HG03457 (cell line): ENCODE measurements around the gene DTWD2.

Source experiments
- ATAC-seq: cut with Tn5 transposase; IDR thresholded peaks from one replicate; pipeline ENCODE4 v1.9.1; 2021; ENCODE audit warnings: moderate number of reproducible peaks; ENCODE audit not compliant: unreplicated experiment

Gene DTWD2, protein sequence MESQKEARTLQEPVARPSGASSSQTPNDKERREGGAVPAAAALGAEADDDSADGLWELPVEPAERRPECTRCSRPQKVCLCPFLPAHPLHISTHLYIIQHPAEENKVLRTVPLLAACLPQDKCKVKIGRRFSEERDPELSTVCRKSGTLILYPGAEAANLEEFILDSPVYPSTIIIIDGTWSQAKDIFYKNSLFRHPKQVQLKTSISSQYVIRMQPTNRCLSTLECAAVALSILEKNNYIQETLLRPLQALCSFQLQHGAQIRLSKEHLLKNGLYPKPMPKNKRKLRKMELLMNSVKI

DNA sequence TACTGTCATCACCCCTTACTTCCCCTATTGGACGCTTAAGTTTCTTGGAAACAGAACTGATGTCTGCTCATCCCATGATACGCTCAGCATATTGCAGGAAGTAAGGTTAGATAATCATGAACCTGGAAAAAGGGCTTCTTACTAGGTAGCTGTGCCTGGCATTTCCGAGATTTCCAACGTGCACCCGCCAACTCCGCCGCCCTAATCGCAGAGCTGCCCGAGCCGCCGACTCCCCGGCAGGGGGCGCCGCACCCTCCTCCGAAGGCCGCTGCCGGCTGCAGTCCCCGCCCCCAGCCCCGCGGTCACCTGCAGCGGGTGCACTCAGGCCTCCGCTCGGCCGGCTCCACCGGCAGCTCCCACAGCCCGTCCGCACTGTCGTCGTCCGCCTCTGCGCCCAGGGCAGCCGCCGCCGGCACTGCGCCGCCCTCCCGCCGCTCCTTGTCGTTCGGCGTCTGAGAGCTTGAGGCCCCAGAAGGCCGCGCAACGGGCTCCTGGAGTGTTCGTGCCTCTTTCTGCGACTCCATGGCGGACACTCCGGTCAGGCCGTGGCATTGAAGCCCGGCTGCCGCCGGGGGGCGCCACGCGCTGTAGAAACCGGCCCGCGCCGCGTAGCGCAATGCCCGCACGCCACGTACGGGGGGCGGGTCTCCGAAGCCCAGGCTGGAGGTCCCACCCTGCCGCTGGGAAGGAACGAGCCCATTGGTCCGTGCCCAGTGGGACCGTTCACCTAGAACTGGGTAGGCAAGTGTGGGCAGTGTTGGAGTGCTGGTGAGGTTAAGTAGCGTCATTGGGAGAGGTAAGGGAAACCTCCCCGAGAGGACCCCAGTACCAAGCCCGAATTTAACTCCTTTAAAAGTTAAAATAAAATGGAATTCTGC is at the start of gene DTWD2:
TSS of gene DTWD2 (minus strand) at position 560 of the 878 bp plus-strand sequence. CDS start at position 524, 36 bp downstream.
- ATAC-seq, result peak; percentile 98

DNA sequence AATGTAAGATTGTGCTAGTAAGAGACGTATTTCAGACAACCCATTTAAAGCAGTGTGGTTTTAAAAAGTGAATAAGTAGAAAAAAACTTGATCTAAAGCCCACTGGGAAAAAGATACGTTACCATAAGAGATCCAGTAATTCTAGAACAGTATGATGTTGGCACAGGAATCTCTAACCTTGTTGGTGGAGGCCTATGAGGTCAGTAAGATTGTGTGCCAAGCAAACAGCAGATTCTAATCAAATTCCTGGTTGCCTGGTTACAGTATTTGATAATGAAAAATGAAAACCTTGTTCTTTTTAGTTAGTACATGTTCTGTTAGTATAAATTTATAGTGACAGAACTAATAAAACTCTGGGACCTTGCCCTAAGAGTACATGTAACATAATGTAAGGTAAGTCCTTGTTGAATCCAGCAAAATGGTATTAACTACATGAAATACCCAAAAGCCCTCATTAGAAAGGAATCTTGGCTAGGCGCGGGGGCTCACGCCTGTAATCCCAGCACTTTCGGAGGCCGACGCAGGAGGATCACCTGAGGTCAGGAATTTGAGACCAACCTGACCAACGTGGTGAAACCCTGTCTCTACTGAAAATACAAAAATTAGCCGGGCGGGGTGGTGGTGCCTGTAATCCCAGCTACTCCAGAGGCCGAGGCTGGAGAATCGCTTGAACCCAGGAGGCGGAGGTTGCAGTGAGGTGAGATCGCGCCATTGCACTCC is 49.3 kb upstream of the DTWD2 start:
- no peak for ATAC-seq

DNA sequence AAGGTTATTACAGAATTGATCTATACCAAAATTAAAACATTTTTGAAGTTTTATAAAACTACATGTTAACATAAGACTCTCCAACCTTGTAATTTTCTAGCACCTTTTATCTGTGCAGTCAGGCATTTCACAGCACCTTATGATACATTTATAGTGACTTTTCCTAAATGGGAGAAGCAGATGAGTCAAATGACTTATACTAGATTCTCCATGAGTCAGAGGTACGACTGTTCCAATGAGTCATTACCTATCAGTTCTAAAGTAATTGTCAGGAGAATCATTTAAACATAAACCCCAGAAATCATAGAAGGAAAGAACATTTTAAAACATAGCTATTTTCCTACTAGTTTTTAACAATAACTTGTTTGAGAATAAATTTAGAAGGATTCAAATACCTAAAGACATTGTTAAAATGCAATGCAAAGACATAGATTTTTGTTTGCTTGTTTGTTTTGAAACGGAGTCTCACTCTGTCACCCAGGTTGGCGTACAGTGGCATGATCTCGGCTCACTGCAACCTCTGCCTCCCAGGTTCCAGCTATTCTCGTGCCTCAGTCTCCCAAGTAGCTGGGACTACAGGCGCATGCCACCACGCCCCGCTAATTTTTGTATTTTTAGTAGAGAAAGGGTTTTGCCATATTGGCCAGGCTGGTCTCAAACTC is 47.9 kb upstream of the DTWD2 start:
- no peak for ATAC-seq

DNA sequence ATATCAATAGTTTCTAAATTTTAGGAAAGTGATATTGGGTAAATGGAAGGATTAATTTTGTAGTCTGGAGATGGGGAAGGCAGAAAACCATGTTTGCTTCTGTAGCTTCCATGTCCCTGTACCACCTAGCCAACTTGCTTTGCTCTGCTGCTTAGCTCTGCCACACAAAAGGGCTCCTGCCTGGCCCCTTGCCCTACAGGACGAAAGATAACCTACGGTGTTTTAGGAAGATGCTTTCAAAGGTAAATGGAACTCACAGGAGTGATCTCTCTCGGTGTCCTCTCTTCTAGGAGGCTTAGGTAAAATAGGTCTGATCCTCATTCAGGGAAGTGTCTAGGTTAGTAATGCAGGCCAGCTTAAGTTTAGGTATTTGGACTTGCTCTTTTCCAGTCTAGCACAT is 44.8 kb upstream of the DTWD2 start:
- no peak for ATAC-seq

DNA sequence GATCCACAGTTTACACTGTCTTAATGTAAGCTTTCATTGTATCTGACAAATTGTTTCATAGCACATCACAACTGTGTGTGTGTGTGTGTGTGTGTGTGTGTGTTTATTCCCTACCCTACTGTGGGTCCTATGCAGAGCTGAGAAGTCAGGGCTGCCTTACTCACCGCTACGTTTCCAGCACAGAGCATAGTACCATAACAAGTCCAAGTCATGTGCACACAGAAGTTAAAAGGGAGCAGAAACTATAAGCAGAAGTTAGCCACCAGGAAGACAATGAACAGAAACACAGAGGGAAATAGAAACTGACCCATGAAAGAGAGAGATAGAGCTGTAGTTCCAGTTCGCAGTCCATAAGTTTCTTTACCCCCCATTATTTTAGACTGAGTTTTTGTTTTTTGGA is 44.3 kb upstream of the DTWD2 start:
- no peak for ATAC-seq

DNA sequence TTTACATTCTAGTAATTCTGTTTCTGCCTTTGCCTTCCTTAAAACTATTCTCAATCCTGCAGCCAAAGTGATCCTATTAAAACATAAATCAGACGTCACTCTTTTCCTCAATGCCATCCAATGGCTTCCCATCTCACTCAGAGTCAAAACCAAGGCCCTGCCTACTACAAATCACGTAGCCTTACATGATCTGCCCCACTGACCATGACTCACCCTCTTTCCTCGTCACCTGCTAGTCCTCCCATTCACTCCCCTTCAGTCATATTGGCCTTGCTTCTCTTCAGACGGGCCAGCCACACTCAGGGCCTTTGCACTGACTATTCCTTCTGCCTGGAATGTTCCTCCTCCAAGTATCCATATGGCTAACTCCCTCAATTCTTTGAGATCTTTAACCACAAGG is 43.6 kb upstream of the DTWD2 start:
- ATAC-seq, result peak; percentile 45

DNA sequence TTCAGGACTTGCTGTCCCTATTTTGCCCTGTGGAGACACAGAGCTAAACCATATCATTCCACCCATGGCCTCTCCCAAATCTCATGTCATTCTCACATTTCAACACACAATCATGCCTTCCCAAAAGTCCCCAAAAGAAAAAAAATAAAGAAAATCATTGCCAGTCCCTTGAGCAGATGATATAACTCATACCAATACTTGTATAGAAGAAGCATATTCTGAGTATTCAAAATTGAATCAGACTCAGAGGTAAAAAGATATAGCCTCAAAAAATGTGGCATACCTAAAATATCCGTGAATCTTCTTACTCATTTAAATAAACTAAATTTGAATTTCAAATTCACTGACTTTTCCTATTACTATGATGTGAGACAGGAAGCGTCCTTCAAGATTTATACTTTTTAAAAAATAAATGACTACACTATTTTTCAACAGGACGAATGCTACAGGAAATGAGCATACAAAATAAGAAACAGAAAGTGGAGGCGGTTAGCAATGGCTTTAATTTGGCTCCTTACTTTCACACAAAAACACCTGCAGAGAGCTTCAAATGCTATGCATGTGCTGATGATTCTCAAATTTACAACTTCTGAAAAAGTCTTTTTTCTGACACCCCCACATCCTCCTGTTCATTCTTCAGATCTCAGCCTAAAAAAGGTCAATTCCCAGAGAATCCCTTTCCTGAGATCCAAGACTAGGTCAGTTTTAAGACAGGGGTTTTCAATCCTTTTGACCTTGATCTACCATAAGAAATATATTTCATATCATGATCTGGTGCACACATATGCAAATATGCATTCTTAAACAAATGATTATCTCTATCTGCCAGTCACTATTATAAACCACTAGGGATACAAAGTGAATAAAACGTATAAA is 42.9 kb upstream of the DTWD2 start:
- peak; percentile 74 for ATAC-seq

DNA sequence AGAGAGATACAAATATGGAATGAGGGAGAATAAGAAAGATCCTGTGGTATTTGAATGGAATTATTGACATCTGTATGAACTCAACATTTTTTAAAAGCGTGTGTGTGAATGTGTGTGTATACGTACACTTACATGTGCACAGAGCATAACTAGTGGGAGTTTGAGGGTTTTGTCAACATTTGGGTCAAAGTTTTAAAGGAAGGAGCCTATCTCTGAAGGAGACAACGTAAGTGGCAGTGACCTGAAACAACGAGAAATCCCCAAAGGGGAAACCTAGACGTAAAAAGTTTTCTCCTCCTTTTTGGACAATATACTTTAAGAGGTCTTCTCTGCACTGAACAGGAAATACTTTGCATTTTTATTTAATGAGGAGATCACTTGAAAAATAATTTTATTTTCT is 40.2 kb upstream of the DTWD2 start:
- ATAC-seq, result no peak

DNA sequence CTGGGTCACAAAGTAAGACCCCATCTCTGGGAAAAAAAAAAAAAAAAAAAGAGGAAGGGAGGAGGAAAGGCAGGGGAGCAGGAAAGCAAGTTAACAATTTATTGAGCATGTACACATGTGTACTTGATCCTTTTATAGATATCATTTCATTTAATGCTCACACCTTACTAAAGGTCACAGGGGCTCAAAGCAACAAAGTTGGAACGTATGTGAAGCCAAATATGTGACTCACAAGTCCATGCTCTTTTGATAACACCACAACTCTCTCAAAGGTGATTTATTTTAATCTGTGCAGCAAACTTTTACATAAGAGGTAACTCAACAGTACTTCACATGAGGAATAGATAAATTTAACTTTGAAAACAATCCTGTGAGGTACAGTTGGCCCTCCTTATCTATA is 34.4 kb upstream of the DTWD2 start:
- ATAC-seq, result no peak

DNA sequence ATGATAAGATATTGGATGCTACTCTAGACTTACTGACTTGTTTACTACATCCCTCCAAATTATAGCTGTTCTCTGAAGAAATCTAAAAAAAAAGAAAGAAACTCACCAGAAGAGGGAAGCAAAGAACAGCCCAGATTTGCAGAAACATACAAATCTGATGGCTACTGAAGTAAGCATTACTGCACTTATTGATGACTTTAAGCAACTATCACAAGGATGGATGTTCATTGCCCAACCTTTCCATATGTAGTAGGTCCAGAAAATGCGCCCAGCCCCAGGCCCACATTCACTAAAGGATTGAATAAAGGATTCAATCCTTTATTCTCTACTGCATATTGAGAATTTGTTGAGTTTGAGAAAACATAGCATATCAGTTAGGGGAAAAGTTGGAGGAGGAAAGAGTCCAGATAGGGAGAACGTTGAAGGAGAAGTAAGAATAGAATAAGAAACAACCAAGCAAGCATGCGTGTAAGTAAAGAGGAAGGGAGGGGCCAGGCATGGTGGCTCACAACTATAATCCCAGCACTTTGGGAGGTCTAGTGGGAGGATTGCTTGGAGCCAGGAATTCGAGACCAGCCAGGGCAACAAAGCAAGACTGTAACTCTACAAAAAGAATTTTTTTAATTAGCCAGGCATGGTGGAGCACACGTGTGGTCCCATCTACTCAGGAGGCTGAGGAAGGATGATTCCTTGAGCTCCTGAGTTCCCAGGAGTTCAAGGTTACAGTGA is 33.8 kb upstream of the DTWD2 start:
- peak; percentile 66 for ATAC-seq

DNA sequence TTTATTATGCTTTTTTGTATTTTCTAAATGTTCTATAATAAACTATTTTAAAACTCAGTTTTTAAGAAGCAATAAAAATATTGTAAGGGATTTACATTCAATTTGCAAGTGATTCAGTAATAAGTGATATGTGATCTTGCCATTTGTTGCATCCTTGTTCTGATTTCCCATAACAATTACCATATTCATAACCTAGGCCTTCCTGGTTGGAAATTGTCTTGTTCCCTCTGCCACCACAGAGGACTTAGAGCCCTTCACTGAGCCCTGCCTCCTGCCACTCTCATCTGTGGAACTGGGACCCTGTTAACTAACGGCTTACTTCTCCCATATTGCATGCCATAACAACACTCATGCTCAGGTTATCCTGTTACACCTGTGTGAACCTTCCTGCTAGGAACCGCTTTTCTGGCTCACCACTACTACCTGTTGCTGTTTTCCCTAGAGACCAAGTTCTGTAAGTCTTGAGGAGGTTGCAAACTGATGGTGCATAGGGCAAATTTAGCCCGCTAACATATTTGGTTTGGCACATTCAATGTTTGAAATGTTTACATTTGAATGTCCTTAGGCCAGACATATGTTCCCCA is 32.9 kb upstream of the DTWD2 start:
- no peak for ATAC-seq

DNA sequence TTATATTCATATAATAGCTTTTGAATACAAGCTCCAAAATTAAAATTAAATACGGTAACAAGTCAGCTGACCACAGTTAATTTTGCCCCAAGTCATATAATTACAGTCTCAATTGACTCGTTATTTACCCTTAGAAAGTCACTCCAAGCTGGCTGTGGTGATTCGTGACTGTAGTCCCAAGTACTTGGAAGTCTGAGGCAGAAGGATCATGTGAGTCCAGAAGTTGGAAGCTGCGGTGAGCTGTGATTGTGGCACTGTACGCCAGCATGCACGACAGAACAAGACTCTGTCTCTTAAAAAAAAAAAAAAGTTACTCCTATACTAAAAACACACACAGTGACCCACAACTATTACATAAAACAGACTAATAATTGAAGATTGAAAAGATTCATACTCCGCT is 31.6 kb upstream of the DTWD2 start:
- ATAC-seq, result no peak

DNA sequence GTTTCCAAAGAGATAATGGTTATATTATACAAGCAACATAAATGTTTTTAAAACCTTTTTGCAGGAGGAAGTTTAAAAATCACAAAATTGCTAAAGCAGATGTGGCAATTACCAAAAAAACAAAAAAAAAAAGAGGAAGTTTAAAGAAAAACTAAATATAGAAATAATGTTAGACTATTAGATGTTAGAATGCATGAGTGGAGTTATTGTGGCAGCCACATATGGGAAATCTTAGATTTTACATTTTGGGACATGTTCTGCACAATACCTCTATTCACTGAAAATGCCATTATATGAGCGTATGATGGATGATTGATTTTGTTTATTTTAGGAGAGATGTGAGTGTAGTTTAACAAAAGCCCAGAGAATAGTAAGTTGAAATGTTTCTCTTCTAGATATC is 31.2 kb upstream of the DTWD2 start:
- no peak for ATAC-seq

DNA sequence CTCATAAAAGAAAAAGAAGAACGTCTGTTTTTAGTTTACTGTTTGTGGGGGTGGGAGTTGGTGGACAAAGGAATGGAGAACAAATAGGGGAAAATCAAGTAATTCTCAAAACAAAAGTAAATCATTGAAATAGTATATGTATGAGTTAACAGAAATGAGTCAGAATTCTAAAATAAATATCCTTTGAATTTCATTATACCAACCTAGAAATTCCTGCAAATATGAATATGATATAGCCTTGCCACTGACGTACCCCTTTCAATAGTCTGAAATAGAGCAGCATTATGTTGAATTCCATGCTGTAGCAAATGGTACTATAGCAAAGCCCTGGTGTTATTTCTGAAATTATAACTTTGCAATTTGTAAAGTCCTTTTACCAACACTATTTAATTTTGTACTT is 29.6 kb upstream of the DTWD2 start:
- no peak for ATAC-seq

DNA sequence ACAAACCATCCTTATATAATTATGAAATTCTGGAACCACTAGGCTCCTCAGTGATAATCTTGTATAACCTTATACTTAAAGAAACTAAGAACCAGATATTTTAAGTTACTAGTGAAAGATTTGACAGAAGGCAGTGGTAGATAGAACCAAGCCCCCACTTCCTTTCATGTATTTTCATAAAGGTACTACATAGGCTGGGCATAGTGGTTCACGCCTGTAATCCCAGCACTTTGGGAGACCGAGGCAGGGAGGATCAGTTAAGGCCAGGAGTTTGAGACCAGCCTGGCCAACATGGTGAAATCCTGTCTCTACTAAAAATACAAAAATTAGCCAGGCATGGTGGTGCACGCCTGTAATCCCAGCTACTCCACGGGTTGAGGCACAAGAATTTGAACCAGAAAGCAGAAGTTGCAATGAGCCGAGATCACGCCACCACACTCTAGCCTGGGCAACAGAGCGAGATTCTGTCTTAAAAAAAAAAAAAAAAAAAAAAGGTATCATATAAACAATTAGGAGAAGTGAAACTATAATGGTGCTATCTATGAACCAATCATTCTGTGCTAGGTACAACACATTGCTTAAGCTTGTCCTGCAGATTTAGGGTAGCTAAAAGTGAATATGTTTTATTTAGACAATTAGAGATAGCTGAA is 27.9 kb upstream of the DTWD2 start:
- peak; percentile 72 for ATAC-seq

DNA sequence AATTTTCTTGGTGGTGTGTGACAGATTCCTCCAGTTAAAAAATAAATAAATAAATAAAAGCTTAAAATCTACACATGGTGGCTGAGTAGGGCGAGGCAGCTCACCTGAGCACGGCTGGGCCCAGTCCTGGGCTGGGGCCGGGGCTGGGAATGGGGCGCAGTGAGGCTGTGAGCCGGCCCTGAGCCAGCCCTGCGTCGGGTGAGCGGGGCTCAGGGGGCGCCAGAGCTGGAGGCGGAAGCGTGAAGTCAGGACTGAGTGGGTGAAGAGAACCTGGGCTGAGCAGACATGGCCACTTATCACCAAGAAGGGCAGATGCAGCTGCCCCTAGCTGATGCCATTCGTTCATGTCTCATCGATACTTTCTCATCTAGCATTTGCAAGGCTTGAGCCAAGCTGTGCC is 22.8 kb upstream of the DTWD2 start:
- no peak for ATAC-seq

DNA sequence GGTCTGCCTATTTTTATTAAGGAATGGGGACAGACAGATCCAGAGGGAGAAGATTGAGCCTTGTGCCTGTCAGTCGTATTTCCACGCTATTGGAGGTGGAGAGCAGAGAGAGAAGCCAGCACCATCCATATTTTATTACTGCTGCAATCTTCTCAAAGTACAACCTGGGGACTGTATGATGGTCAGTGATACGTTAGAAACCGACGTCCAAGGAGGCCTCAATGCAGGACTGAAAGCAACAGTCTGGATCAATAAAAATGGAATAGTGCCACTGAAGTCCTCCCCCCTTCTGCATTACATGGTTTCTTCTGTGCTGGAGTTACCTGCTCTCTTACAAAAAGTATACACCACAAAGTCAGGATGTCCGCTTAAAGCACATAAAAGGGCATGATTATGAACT is 21.9 kb upstream of the DTWD2 start:
- ATAC-seq, result no peak

DNA sequence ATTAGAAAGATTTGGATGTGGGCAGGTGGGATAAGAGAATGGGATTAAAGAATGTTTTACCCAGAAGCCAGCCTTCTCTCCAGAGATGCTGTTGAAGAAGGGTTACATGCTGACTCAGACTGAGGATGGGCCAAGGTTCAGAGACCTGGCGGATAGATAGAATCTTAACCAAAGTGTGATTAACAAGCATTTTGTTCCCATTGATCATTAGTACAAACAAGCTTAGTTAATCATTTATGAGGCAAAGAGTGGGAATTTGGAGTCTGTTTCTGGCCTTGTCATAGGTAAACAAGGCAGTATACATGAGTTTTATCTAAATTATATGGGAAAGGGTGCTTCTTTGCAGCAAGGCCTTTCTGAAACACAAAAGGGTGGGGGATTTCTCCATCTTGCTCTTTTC is 20.8 kb upstream of the DTWD2 start:
- no peak for ATAC-seq

DNA sequence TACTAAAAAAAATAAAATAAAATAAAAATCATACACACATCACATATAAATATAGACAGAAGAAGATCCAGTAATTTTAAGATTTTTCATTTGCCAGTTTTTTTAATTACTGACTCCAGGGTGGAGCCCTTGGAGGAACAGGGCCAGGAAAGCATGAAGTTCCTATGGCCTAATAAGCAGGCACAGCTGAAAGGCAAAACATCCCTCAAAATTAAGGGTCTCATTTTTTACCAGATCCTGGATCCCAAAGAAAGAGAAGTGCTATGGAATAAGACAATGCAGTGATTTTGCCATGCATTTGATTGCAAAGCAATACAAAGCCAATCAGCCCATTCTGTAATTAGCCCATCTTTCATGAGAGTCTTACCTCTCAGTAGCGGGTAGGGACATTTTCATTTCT is 11.3 kb upstream of the DTWD2 start:
- ATAC-seq, result no peak
